WERI-Rb-1 (cell line): ENCODE data around the gene HSP90B1.

ENCODE experiments used
- DNase-seq: peaks from one replicate; pipeline ENCODE4 v3.0.0-alpha.2; 2020
- H3K27ac ChIP-seq: fragments of 250-450 bp; sonication (Bioruptor Pico); 2 replicates; pipeline ENCODE4 v1.5.1; 2020; ENCODE audit warnings: mild to moderate bottlenecking, moderate library complexity
- H3K27me3 ChIP-seq: fragments of 250-450 bp; sonication (Bioruptor Pico); 2 replicates; pipeline ENCODE4 v1.5.1; 2021; ENCODE audit warnings: mild to moderate bottlenecking, low read depth, moderate library complexity; ENCODE audit not compliant: insufficient read depth, severe bottlenecking
- H3K36me3 ChIP-seq: fragments of 250-450 bp; sonication (Bioruptor Pico); 2 replicates; pipeline ENCODE4 v1.5.1; 2020; ENCODE audit warnings: mild to moderate bottlenecking, moderate library complexity
- H3K4me3 ChIP-seq: 2 replicates; pipeline ENCODE4 v1.5.1; 2011; ENCODE audit warnings: low read depth, mild to moderate bottlenecking, control low read depth, low read length
- H3K9me3 ChIP-seq: fragments of 250-450 bp; sonication (Bioruptor Pico); 2 replicates; pipeline ENCODE4 v1.5.1; 2021; ENCODE audit warnings: mild to moderate bottlenecking, moderate library complexity; ENCODE audit not compliant: severe bottlenecking
- CTCF ChIP-seq: IDR thresholded peaks from 2 replicates; pipeline ENCODE4 v1.5.1; 2011; ENCODE audit warnings: low read depth, mild to moderate bottlenecking, control low read depth, inconsistent platforms, low read length

HSP90B1 gene

GRCh38 chr12:103886195-103886797 is 43.9 kb upstream of the HSP90B1 start:
- Histone ChIP-seq H3K4me3 (no peak overlapping the region), H3K9me3 (no peaks in the 10 kb centered on the region), H3K27me3 (no peaks in the 10 kb centered on the region), H3K36me3 (no peaks in the 10 kb centered on the region), H3K27ac (no peak overlapping the region)
- no peak for DNase-seq
- no peak for TF ChIP-seq CTCF

GRCh38 chr12:103887738-103888137 is 42.5 kb upstream of the HSP90B1 start:
- H3K4me3 ChIP-seq = no peak overlapping the region
- no peaks in the 10 kb centered on the region for H3K36me3 ChIP-seq
- H3K27me3 ChIP-seq = no peaks in the 10 kb centered on the region
- H3K27ac ChIP-seq = no peak overlapping the region
- H3K9me3 ChIP-seq = no peaks in the 10 kb centered on the region
- TF ChIP-seq CTCF = no peak
- no peak for DNase-seq

GRCh38 chr12:103897316-103897715 is 32.9 kb upstream of the HSP90B1 start:
- no peak for TF ChIP-seq CTCF
- DNase-seq = no peak
- Histone ChIP-seq H3K4me3 (no peak overlapping the region), H3K27me3 (no peaks in the 10 kb centered on the region), H3K27ac (no peak overlapping the region), H3K36me3 (no peaks in the 10 kb centered on the region), H3K9me3 (no peaks in the 10 kb centered on the region)

GRCh38 chr12:103901518-103902173 is 28.6 kb upstream of the HSP90B1 start:
- H3K27ac ChIP-seq = no peak overlapping the region
- TF ChIP-seq CTCF = no peak
- no peak for DNase-seq
- H3K27me3 ChIP-seq = no peaks in the 10 kb centered on the region
- H3K4me3 ChIP-seq = no peak overlapping the region
- no peaks in the 10 kb centered on the region for H3K9me3 ChIP-seq
- H3K36me3 ChIP-seq = no peaks in the 10 kb centered on the region

- H3K9me3 ChIP-seq = no peaks in the 10 kb centered on the region
- H3K36me3 ChIP-seq = no peaks in the 10 kb centered on the region
- no peak overlapping the region for H3K27ac ChIP-seq
- no peak overlapping the region for H3K4me3 ChIP-seq
- TF ChIP-seq CTCF = no peak
- no peak for DNase-seq
- no peaks in the 10 kb centered on the region for H3K27me3 ChIP-seq
Observed at GRCh38 chr12:103903993-103904392, 26.2 kb upstream of the HSP90B1 start.
